Activated naive CD4-positive, alpha-beta T cell (primary cell): ENCODE measurements around the gene AGPAT4.
"Not testable (repeated sequence)": the region's sequence is repeated elsewhere in the genome, so short reads cannot be mapped to it uniquely, and the experiment has no call there.

ENCODE experiments used
- DNase-seq, 4 experiments: peaks; one replicate each; lab custom pipeline; 2025; lab: John Stamatoyannopoulos, UW

Gene AGPAT4

GRCh38 chr6:161227004-161227960 is 46.6 kb downstream of the AGPAT4 start:
- DNase-seq, result no peak

GRCh38 chr6:161226009-161226964 is 47.6 kb downstream of the AGPAT4 start:
- no peak for DNase-seq

GRCh38 chr6:161225681-161226008 is 48.2 kb downstream of the AGPAT4 start:
- no peak for DNase-seq

- DNase-seq, result not testable (repeated sequence)
Measured at GRCh38 chr6:161224951-161225680, 48.7 kb downstream of the AGPAT4 start.

- no peak for DNase-seq
Measured at GRCh38 chr6:161223646-161224045, 50.2 kb downstream of the AGPAT4 start.

- no peak for DNase-seq
Measured at GRCh38 chr6:161222706-161223234, 51.1 kb downstream of the AGPAT4 start.

- DNase-seq, result no peak
Measured at GRCh38 chr6:161220346-161220745, 53.5 kb downstream of the AGPAT4 start.

- DNase-seq, result no peak
Measured at GRCh38 chr6:161219680-161220079, 54.2 kb downstream of the AGPAT4 start.

GRCh38 chr6:161218222-161218621 is 55.6 kb downstream of the AGPAT4 start:
- DNase-seq, result no peak

GRCh38 chr6:161217628-161218027 is 56.2 kb downstream of the AGPAT4 start:
- no peak for DNase-seq

- DNase-seq, result no peak
Measured at GRCh38 chr6:161216616-161217205, 57.1 kb downstream of the AGPAT4 start.

- DNase-seq, result no peak
Measured at GRCh38 chr6:161215876-161216615, 57.8 kb downstream of the AGPAT4 start.

- no peak for DNase-seq
Measured at GRCh38 chr6:161215193-161215592, 58.7 kb downstream of the AGPAT4 start.

GRCh38 chr6:161214722-161215121 is 59.1 kb downstream of the AGPAT4 start:
- DNase-seq, result no peak

- no peak for DNase-seq
Measured at GRCh38 chr6:161212902-161213301, 61.0 kb downstream of the AGPAT4 start.

- no peak for DNase-seq
Measured at GRCh38 chr6:161211380-161212035, 62.4 kb downstream of the AGPAT4 start.

GRCh38 chr6:161210857-161211256 is 63.0 kb downstream of the AGPAT4 start:
- DNase-seq, result no peak

GRCh38 chr6:161207200-161207599 is 66.7 kb downstream of the AGPAT4 start:
- DNase-seq, result no peak

GRCh38 chr6:161204866-161205557 is 68.8 kb downstream of the AGPAT4 start:
- no peak for DNase-seq
